Nephron (organoid): ENCODE measurements around the gene CCIN.

Experiments used
- H3K27ac Mint-ChIP-seq, 3 experiments: 2 replicates each; pipeline ENCODE4 v1.8.0; 2020; ENCODE audit warnings: mixed read lengths in 3 of 3, mild to moderate bottlenecking in 2 of 3, moderate library complexity in 1 of 3
- H3K27me3 Mint-ChIP-seq: 2 replicates; pipeline ENCODE4 v1.8.0; 2021; ENCODE audit warnings: low read depth, mild to moderate bottlenecking, moderate library complexity, mixed read lengths
- H3K36me3 Mint-ChIP-seq: 2 replicates; pipeline ENCODE4 v1.8.0; 2020; ENCODE audit warnings: low read depth, mixed read lengths
- H3K4me1 Mint-ChIP-seq: 2 replicates; pipeline ENCODE4 v1.8.0; 2020; ENCODE audit warnings: mixed read lengths
- H3K4me3 Mint-ChIP-seq, 3 experiments: 2 replicates each; pipeline ENCODE4 v1.8.0; 2020; ENCODE audit warnings: mild to moderate bottlenecking in 3 of 3, mixed read lengths in 3 of 3, moderate library complexity in 2 of 3
- H3K9me3 Mint-ChIP-seq: 2 replicates; pipeline ENCODE4 v1.8.0; 2020; ENCODE audit warnings: mixed read lengths
- CTCF ChIP-seq, 3 experiments: fragments of 200-600 bp; sonication (generic); IDR thresholded peaks; one replicate each; pipeline ENCODE4 v1.5.0; 2021; ENCODE audit warnings: antibody characterized with exemption in 3 of 3; ENCODE audit not compliant: unreplicated experiment in 3 of 3

The CCIN gene

GRCh38 chr9:36147441-36148175, 21.6 kb upstream of the CCIN start:
- no peak for TF ChIP-seq CTCF (IDR thresholded peaks at IDR 0.05; ENCODE audit: unreplicated experiment in 3 of 3)
- H3K9me3 Mint-ChIP-seq: peaks cover 8% of the 10 kb centered on the region
- H3K4me3 Mint-ChIP-seq: no peak overlapping the region
- H3K27me3 Mint-ChIP-seq: peaks cover 4% of the 10 kb centered on the region
- peaks cover 33% of the 10 kb centered on the region for H3K36me3 Mint-ChIP-seq
- H3K4me1 Mint-ChIP-seq: peaks cover 53% of the 10 kb centered on the region
- peak overlapping the region in 2 of 3 experiments; percentile 7 to 24 for H3K27ac Mint-ChIP-seq

GRCh38 chr9:36148311-36149051, 20.7 kb upstream of the CCIN start:
- TF ChIP-seq CTCF (IDR thresholded peaks at IDR 0.05; ENCODE audit: unreplicated experiment in 3 of 3): no peak

GRCh38 chr9:36149197-36149596, 20.0 kb upstream of the CCIN start:
- Mint-ChIP-seq H3K4me1 (peaks cover 41% of the 10 kb centered on the region), H3K4me3 (no peak overlapping the region), H3K36me3 (peaks cover 32% of the 10 kb centered on the region), H3K27ac (no peak overlapping the region), H3K9me3 (peaks cover 8% of the 10 kb centered on the region), H3K27me3 (no peaks in the 10 kb centered on the region)
- TF ChIP-seq CTCF (IDR thresholded peaks at IDR 0.05; ENCODE audit: unreplicated experiment in 3 of 3): no peak

More at GRCh38 chr9:36148311-36149051, 20.7 kb upstream of the CCIN start:
- no peak overlapping the region for H3K4me3 Mint-ChIP-seq
- peak overlapping the region in 1 of 3 experiments; percentile 34 for H3K27ac Mint-ChIP-seq
- peaks cover 45% of the 10 kb centered on the region for H3K4me1 Mint-ChIP-seq
- H3K27me3 Mint-ChIP-seq: peaks cover under 1% of the 10 kb centered on the region
- H3K36me3 Mint-ChIP-seq: peaks cover 33% of the 10 kb centered on the region
- peaks cover 8% of the 10 kb centered on the region for H3K9me3 Mint-ChIP-seq

- Mint-ChIP-seq H3K4me3 (no peak overlapping the region), H3K9me3 (peaks cover 3% of the 10 kb centered on the region), H3K27ac (peak overlapping the region in 2 of 3 experiments; percentile 16 to 66)
Measured at GRCh38 chr9:36150574-36151315, 18.4 kb upstream of the CCIN start.

More at GRCh38 chr9:36150574-36151315, 18.4 kb upstream of the CCIN start:
- Mint-ChIP-seq H3K36me3 (peaks cover 23% of the 10 kb centered on the region), H3K4me1 (peaks cover 40% of the 10 kb centered on the region), H3K27me3 (no peaks in the 10 kb centered on the region)
- TF ChIP-seq CTCF (IDR thresholded peaks at IDR 0.05; ENCODE audit: unreplicated experiment in 3 of 3): no peak
